H1 (cell line): ENCODE data around the gene IQCK. TPM values are rescaled to one million over a fixed set of nuclear protein-coding genes. Genes with fewer than 3 reads are reported as not detected.

Source experiments
- CHD7 ChIP-seq: fragments of 300-600 bp; sonication (generic); IDR thresholded peaks from 2 replicates; pipeline ENCODE4 v1.7.1; 2012; ENCODE audit warnings: low read length, moderate library complexity, mild to moderate bottlenecking, inconsistent platforms; ENCODE audit not compliant: insufficient replicate concordance
- PHF8 ChIP-seq: fragments of 200-600 bp; sonication (generic); conservative IDR thresholded peaks from 2 replicates; pipeline ENCODE4 v1.7.1; 2012; ENCODE audit warnings: low read depth, mild to moderate bottlenecking, inconsistent platforms, low read length, moderate library complexity
- TBP ChIP-seq: IDR thresholded peaks from 2 replicates; pipeline ENCODE4 v1.6.1; 2011; ENCODE audit warnings: low read depth, low read length, improper control_type of control experiment
- polyA plus RNA-seq, 7 experiments: library from polyadenylated mRNA; depleted of rRNA in 3 of 7; stranded (reverse) in 5 of 7; unstranded in 2 of 7; fragments of >200 nt in 5 of 7; fragments of 200-250 nt in 2 of 7; gene quantifications; 1 replicate in 5 of 7; 2 replicates in 1 of 7; 4 replicates in 1 of 7; pipeline versions ENCODE4 v1.2.1 to v1.2.3, GENCODE V29; 2011 to 2013; ENCODE audit warnings: missing spikeins in 2 of 7, mixed read lengths in 2 of 7
- total RNA-seq: library from RNA; stranded (reverse); fragmentation: NEBNext Ultra II Directional; extraction: Animal tissue kit (Norgen Biotek cat#: 25700); gene quantifications from 2 replicates; pipeline ENCODE4 v1.2.1, GENCODE V29; 2021

Gene IQCK
- total and polyA plus RNA-seq, 2 of the 8 experiments (the other 6 are each of a cell fraction or from before 2014, with no cell fraction given) = 6.2 to 9.3 TPM

DNA sequence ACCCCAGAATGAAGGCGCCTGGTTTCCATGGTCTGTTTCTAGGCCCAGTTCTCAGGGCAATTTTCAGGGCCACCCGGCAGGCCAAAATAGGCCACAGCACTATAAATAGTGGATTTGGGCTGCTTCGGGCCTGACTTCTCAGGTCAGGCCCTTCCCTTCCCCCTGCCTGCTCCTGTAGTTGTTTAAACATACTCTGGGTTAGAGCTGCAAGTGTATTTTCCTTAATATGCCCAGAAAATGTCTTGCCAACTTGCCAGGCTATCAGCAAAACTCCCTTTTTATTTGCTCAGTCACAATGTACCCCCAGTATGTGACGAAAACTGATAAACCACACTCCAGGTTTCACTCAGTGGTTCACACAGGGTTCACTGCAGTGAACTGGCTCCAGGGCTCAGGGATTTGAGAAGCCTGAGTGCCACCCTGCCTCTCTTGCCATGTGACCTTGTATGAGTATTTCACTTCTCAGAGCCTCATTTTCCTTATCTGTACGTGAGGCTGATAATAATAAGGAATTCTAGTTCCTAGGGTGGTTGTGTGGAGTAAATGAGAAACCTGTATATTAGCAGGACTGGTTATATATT, 90.1 kb downstream of the IQCK start (continued):
- TF ChIP-seq CHD7 (no peak), TBP (no peak), PHF8 (no peak)
